GM21723 (cell line): ENCODE results near the gene DRG2.

Experiments
- ATAC-seq: cut with Tn5 transposase; IDR thresholded peaks from one replicate; pipeline ENCODE4 v1.9.1; 2021; ENCODE audit warnings: mild to moderate bottlenecking, moderate library complexity; ENCODE audit not compliant: unreplicated experiment

The DRG2 gene

DNA sequence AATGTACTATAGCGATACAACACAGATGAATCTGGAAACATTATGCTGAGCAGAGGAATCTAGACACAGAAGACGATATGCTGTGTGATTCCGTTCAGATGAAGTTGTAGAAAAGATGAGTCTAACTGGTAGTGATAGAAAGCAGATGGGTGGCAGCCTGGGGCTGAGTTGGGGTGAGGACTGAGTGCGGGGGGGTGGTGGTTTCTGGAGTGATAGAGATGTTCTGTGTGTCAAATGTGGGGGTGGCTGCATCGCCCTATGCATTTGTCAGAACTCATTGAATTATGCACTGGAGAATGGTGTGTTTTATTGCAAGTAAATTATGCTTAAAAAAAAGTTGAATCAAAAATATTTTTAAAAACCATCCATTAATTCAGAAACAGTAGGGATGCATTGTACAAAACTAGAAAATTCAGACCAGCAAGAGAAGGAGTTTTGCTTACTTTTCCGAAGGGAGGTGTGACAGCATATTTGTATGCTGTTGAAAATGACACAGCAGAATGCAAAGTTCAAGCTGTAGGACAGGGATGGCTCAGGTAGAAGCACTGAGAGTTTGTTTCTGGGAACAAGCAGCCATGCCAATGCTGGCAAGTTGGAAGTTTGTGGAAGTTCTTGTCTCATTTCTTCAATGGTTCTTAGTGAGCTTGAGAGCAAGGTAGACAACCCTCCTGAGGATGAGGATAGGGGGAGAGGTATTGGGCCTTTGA is 13.0 kb upstream of the DRG2 start:
- no peak for ATAC-seq

DNA sequence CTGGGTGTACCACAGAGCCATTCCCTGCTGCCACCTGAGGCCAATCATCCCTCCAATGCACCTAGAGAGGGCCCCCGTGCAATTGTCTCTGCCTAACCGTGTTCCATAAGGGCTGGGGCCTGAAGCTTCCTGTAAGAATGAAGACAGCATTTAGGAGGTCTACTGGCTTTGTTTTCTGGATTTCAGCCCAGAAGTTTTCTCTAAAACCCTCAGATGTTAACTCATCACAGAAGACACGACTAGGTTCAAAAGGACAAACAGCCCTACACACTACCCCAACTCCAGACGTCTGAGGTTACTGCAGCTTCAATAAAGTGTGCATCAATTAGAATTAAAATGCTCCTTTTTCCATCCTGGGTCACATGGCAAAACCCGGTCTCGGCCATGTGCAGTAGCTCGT is 10.8 kb upstream of the DRG2 start:
- ATAC-seq: no peak

GRCh38 chr17:18079543-18079942 is 8.2 kb upstream of the DRG2 start:
- ATAC-seq: no peak

DNA sequence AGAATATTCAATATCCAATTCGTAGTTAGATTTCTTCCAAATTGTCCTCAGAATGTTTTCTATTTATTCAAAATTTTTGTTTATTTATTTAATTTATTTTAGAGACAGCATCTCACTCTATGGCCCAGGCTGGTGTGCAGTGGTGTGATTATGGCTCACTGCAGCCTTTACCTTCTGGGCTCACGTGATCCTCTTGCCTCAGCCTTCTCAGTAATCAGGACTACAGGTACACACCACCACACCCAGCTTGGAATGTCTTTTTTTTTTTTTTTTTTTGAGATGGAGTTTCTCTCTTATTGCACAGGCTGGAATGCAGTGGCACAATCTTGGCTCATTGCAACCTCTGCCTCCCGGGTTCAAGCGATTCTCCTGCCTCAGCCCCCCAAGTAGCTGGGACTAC is 3.5 kb upstream of the DRG2 start:
- ATAC-seq: no peak

DNA sequence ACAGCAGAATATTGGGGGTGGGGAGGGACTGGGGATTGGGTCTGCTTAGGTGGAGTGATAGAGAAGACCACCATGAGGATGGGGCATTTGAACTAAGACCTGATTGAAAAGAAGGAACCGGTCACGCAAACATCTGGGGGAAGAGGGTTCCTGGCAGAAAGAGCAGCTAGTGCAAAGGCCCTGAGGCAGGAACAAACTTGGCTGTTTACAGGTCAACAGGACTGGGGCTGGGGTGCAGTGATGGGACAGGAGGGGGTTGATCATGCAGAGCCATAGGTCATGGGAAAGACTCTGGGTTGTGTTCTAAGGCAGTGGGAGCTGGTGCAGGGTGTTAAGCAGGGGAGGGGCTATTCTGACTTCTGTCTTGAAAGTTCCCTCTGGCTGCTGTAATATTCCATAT is 1.9 kb downstream of the DRG2 start:
- no peak for ATAC-seq

- no peak for ATAC-seq
These were observed 6.1 kb downstream of the DRG2 start for GRCh38 chr17:18093616-18094408.

DNA sequence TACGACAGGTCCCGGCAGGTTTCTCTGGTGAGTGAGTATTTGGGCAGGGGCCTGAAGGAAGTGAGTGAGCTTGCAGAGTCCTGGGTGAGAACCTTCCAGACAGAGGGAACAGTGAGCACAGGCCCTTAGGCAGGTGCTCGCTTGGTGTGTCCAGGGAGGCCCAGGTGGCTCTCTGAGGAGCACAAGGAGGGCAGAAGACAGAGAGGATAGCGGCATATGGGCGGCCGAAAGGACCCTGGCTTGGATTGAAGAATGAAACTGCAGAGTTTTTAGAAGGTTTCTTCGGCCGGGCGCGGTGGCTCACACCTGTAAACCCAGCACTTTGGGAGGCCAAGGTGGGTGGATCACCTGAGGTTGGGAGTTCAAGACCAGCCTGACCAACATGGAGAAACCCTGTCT is 6.7 kb downstream of the DRG2 start:
- no peak for ATAC-seq

GRCh38 chr17:18099516-18099915 is 11.8 kb downstream of the DRG2 start:
- no peak for ATAC-seq

DNA sequence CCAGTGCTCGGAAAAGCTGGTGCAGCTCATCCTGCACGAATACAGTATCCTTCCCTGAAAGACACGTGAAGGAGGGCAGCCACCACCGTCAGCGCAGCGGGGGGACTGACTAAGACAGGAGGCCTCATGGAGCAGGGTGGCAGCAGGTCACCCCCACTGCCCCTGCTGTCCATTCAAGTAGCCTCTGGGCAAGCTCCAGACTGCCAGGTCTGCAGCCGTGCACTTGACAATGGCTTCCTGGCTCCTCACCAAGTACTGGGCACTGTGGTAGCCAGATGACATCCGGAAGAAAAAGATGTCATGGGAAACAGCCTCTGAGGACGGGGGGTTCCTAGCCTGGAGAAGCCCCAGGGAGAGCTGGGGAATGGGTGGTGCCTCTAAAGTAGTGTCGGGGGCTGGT is 12.9 kb downstream of the DRG2 start:
- ATAC-seq: no peak

- ATAC-seq: no peak
These were observed 14.1 kb downstream of the DRG2 start for GRCh38 chr17:18101828-18102227.

- ATAC-seq: no peak
These were observed 14.9 kb downstream of the DRG2 start for GRCh38 chr17:18102640-18103039.

GRCh38 chr17:18105027-18105426 is 17.3 kb downstream of the DRG2 start:
- ATAC-seq: no peak

GRCh38 chr17:18105595-18105994 is 17.8 kb downstream of the DRG2 start:
- ATAC-seq: no peak

- ATAC-seq: no peak
These were observed 18.5 kb downstream of the DRG2 start for GRCh38 chr17:18106211-18106610.

GRCh38 chr17:18107061-18107790 is 19.5 kb downstream of the DRG2 start:
- no peak for ATAC-seq

DNA sequence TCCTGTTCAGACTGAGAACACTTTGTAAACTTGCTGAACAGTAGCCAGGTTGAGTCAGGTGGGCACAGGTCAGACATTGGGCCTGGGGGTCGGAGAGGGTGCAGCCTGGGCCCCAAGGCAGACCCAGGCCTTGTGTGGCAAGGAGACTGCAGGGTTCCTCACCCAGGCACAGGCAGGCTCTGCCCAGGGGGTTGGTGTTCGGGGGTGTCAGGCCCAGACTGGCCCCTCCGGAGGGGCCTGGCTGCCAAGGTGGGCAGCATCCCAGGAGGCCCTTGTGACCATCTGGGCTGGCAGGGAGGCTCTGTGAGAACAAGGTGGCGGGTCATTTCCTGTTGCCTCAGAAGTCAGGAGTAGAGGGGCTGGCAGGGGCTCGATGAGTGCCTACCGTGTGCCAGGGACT is 20.2 kb downstream of the DRG2 start:
- ATAC-seq: no peak

DNA sequence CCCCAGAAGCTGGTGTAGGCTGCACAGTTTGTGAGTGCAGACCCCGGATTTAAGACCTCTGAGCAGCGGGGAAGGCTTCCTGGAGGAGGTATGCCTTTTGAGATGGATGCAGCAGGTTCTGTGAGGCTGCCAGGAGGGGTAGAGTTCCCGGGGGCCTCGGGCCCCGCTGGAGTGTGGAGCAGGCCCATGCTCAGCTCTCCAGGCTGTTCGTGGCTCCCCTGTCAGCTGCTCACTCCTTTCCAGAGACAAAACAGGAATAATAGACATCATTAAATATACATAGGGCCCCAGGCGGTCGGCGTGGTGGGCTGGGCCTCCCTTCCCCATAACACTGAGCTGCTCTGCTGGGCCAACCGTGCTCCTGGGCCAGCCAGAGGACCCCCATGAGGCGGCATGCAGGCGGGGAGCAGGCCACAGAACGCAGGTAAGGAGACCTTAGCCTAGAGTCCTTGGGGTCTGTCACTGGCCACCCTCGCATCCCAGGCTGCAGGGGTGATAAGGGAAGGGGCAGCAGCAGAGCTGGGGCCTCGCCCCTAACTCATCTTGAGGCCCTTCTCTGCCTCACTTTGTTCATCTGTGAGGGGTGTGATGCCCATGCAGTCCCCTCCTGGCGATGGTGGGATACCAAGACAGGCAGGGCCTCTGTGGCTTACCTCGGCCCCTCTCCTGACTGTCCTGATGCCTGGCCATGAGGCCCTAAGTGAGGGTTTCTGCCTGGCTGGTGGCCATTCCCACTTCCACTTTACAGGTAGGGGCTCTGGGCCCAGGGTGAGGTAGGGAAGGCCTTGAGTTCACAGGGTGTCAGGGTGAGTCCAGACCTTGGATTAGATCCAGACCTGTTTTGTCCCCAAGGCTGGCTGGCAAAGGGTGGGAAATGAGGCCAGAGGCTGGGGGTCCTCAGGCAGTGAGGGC is 20.9 kb downstream of the DRG2 start, which contains the start of gene MYO15A:
Gene MYO15A (plus strand): TSS at position 356 of the 912 bp plus-strand sequence. CDS start 10,045 bp downstream, outside the sequence.
- no peak for ATAC-seq

- ATAC-seq: no peak
These were observed 22.3 kb downstream of the DRG2 start for GRCh38 chr17:18109935-18110485.

DNA sequence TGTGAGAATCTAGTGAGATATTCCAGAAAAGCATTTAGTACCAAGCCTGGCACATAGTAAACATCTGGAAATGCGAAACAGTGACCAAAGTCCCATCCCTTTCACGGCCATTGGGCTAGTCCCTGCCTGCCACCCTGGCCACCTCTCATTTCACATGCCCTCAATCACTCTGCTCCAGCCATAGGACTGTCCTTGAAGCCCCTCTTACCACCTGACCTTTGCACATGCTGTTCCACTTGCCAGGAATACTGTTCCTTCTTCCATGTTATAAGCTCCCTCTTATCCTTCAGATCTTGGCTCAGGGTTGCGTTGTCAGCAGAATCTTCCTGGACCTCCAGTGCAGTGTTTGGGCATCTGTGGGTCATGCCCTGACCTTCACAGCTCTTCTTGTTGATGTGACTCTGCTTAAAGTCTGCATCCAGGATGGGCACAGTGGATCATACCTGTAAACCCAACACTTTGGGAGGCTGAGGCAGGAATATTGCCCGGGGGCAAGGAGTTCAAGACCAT is 22.9 kb downstream of the DRG2 start:
- no peak for ATAC-seq

GRCh38 chr17:18111330-18111971 is 23.7 kb downstream of the DRG2 start:
- no peak for ATAC-seq
